GM23338 (cell line): ENCODE measurements around the gene GSN. TPM values are rescaled to one million over a fixed set of nuclear protein-coding genes. Genes with fewer than 3 reads are reported as not detected.

Experiments used
- ATAC-seq: fragments of 200-7000 bp; cut with Tn5 transposase; 3 replicates; pipeline ENCODE4 v1.9.1; 2020
- DNase-seq: peaks from one replicate; pipeline ENCODE4 v3.0.0-alpha.2; 2015; ENCODE audit warnings: low spot score
- H2AFZ ChIP-seq: fragments of 200-600 bp; sonication (generic); 2 replicates; pipeline ENCODE4 v1.8.0; 2016; ENCODE audit warnings: antibody characterized with exemption, mild to moderate bottlenecking, moderate library complexity
- H3F3A ChIP-seq: fragments of 200-600 bp; sonication (generic); replicated peaks from 2 replicates; pipeline ENCODE4 v1.8.0; 2017; ENCODE audit warnings: antibody characterized with exemption, mixed run types, low read depth
- H3K27ac ChIP-seq: fragments of 200-600 bp; sonication (generic); 2 replicates; pipeline ENCODE4 v1.6.1; 2016; ENCODE audit warnings: low read depth
- H3K27me3 ChIP-seq: fragments of 200-600 bp; sonication (generic); 2 replicates; pipeline ENCODE4 v1.8.0; 2016; ENCODE audit warnings: mild to moderate bottlenecking, mixed run types, moderate library complexity; ENCODE audit not compliant: insufficient read depth
- H3K36me3 ChIP-seq: fragments of 200-600 bp; sonication (generic); 2 replicates; pipeline ENCODE4 v1.8.0; 2016; ENCODE audit warnings: mild to moderate bottlenecking; ENCODE audit not compliant: insufficient read depth
- H3K4me1 ChIP-seq: fragments of 200-600 bp; sonication (generic); 2 replicates; pipeline ENCODE4 v1.8.0; 2016; ENCODE audit warnings: mild to moderate bottlenecking, moderate library complexity; ENCODE audit not compliant: insufficient read depth
- H3K4me2 ChIP-seq: fragments of 200-600 bp; sonication (generic); 2 replicates; pipeline ENCODE4 v1.7.1; 2017; ENCODE audit warnings: mixed run types
- H3K4me3 ChIP-seq: fragments of 200-600 bp; sonication (generic); 2 replicates; pipeline ENCODE4 v1.6.1; 2016; ENCODE audit warnings: mixed run types
- H3K79me2 ChIP-seq: fragments of 200-600 bp; sonication (generic); replicated peaks from 2 replicates; pipeline ENCODE4 v1.8.0; 2017; ENCODE audit warnings: mild to moderate bottlenecking; ENCODE audit not compliant: insufficient read depth
- H3K9me2 ChIP-seq: fragments of 200-600 bp; sonication (generic); 2 replicates; pipeline ENCODE4 v1.8.0; 2017; ENCODE audit not compliant: insufficient read depth
- H4K20me1 ChIP-seq: fragments of 200-600 bp; sonication (generic); replicated peaks from 2 replicates; pipeline ENCODE4 v1.8.0; 2017; ENCODE audit warnings: mild to moderate bottlenecking; ENCODE audit not compliant: insufficient read depth
- H3K27ac Mint-ChIP-seq: 2 replicates; pipeline ENCODE4 v1.8.0; 2020; ENCODE audit warnings: inconsistent platforms, mild to moderate bottlenecking, moderate library complexity, mixed read lengths
- H3K27me3 Mint-ChIP-seq: 3 replicates; pipeline ENCODE4 v1.8.0; 2022; ENCODE audit warnings: low read depth, mild to moderate bottlenecking, moderate library complexity, mixed read lengths, inconsistent platforms; ENCODE audit not compliant: insufficient read depth, poor library complexity
- H3K36me3 Mint-ChIP-seq: 3 replicates; pipeline ENCODE4 v1.8.0; 2021; ENCODE audit warnings: low read depth, mild to moderate bottlenecking, inconsistent platforms, moderate library complexity, mixed read lengths
- H3K4me1 Mint-ChIP-seq: 3 replicates; pipeline ENCODE4 v1.8.0; 2020; ENCODE audit warnings: mild to moderate bottlenecking, inconsistent platforms, mixed read lengths
- H3K4me3 Mint-ChIP-seq: 3 replicates; pipeline ENCODE4 v1.8.0; 2021; ENCODE audit warnings: moderate library complexity, mild to moderate bottlenecking, inconsistent platforms, mixed read lengths
- H3K9me3 Mint-ChIP-seq: 3 replicates; pipeline ENCODE4 v1.8.0; 2020; ENCODE audit warnings: moderate library complexity, mild to moderate bottlenecking, inconsistent platforms, mixed read lengths
- CREB1 ChIP-seq: fragments of 250-450 bp; sonication (Bioruptor Pico); IDR thresholded peaks from 2 replicates; pipeline ENCODE4 v1.5.0; 2020; ENCODE audit warnings: low read depth, mild to moderate bottlenecking, moderate library complexity
- EZH2 ChIP-seq: fragments of 200-600 bp; sonication (generic); IDR thresholded peaks from one replicate; pipeline ENCODE4 v1.8.0; 2017; ENCODE audit warnings: antibody characterized with exemption, mild to moderate bottlenecking, low read depth; ENCODE audit not compliant: unreplicated experiment
- EZH2phosphoT487 ChIP-seq: fragments of 200-600 bp; sonication (generic); IDR thresholded peaks from one replicate; pipeline ENCODE4 v1.8.1; 2018; ENCODE audit warnings: antibody characterized with exemption; ENCODE audit not compliant: unreplicated experiment
- NANOG ChIP-seq: IDR thresholded peaks from 2 replicates; pipeline ENCODE4 v1.6.1; 2016; ENCODE audit warnings: antibody characterized with exemption, borderline replicate concordance
- POLR2AphosphoS5 ChIP-seq: IDR thresholded peaks from 2 replicates; pipeline ENCODE4 v1.6.1; 2016; ENCODE audit warnings: antibody characterized with exemption, low read depth
- REST ChIP-seq: IDR thresholded peaks from one replicate; pipeline ENCODE4 v1.6.1; 2018; ENCODE audit warnings: antibody characterized with exemption; ENCODE audit not compliant: unreplicated experiment
- STAT1 ChIP-seq: IDR thresholded peaks from one replicate; pipeline ENCODE4 v1.6.1; 2016; ENCODE audit warnings: antibody characterized with exemption; ENCODE audit not compliant: unreplicated experiment
- polyA plus RNA-seq: library from polyadenylated mRNA; unstranded; fragments of >200 nt; fragmentation: Nextera tagmentation; extraction: Ambion mirVana; gene quantifications from 2 replicates; pipeline ENCODE4 v1.2.1, GENCODE V29; 2016
- total RNA-seq: library from RNA; depleted of rRNA; stranded (reverse); fragments of >200 nt; shearing (Covaris generic); gene quantifications from 2 replicates; pipeline ENCODE4 v1.2.3, GENCODE V29; 2014
- TF ChIP-seq, protein P1 (sequence below), 2 experiments: fragments of 200-600 bp in 1 of 2; sonication (generic) in 1 of 2; conservative IDR thresholded peaks; 2 replicates each; pipeline versions ENCODE4 v1.5.1 to v1.6.1; 2016 to 2017; ENCODE audit warnings: antibody characterized with exemption in 2 of 2, low read depth in 2 of 2, mild to moderate bottlenecking in 2 of 2, moderate library complexity in 1 of 2
- TF ChIP-seq, protein P2 (sequence below): fragments of 250-450 bp; sonication (Bioruptor Pico); IDR thresholded peaks from 2 replicates; pipeline ENCODE4 v1.5.0; 2020; ENCODE audit warnings: mild to moderate bottlenecking, moderate library complexity

Gene GSN
- total and polyA plus RNA-seq, 2 experiments from 2014 or later = 30.2 to 85.7 TPM

DNA sequence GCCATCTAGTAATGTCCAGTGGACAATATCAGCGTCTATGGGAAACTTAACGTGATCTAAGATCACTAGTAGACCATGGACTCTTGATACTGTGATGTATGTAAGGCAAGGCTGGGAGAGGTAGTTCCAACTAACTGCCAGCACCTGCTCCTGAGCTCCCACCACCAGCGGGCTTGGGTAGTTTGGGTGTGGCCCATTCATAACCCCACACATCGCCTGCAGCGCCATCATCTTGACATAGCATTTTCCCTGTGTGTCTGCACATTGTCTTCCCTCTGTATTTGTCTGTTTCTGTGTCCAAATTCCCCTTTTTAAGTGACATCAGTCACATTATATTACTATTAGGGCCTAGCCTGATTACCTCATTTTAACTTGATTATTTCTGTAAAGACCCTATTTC, 28.1 kb upstream of the GSN start:
- Mint-ChIP-seq H3K4me1 (peaks cover 9% of the 10 kb centered on the region), H3K4me3 (no peak overlapping the region), H3K36me3 (no peaks in the 10 kb centered on the region; the same call in 1 of the 3 replicates), H3K27me3 (peaks cover 8% of the 10 kb centered on the region), H3K9me3 (peaks cover 14% of the 10 kb centered on the region), H3K27ac (no peak overlapping the region)
- Histone ChIP-seq H4K20me1 (no peaks in the 10 kb centered on the region), H3K4me1 (no peaks in the 10 kb centered on the region), H3K27me3 (no peaks in the 10 kb centered on the region), H3K79me2 (no peaks in the 10 kb centered on the region), H2AFZ (no peak overlapping the region), H3F3A (no peaks in the 10 kb centered on the region), H3K4me2 (no peak overlapping the region), H3K36me3 (no peaks in the 10 kb centered on the region), H3K9me2 (peaks cover 14% of the 10 kb centered on the region; the same call in 1 of the 2 replicates), H3K4me3 (no peak overlapping the region), H3K27ac (no peak overlapping the region)
- ATAC-seq = no peak
- TF ChIP-seq, protein P1, sequence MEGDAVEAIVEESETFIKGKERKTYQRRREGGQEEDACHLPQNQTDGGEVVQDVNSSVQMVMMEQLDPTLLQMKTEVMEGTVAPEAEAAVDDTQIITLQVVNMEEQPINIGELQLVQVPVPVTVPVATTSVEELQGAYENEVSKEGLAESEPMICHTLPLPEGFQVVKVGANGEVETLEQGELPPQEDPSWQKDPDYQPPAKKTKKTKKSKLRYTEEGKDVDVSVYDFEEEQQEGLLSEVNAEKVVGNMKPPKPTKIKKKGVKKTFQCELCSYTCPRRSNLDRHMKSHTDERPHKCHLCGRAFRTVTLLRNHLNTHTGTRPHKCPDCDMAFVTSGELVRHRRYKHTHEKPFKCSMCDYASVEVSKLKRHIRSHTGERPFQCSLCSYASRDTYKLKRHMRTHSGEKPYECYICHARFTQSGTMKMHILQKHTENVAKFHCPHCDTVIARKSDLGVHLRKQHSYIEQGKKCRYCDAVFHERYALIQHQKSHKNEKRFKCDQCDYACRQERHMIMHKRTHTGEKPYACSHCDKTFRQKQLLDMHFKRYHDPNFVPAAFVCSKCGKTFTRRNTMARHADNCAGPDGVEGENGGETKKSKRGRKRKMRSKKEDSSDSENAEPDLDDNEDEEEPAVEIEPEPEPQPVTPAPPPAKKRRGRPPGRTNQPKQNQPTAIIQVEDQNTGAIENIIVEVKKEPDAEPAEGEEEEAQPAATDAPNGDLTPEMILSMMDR (conservative IDR thresholded peaks at IDR 0.05; ENCODE audit: low read depth in 2 of 2) = no peak
- TF ChIP-seq NANOG (no peak), EZH2 (no peak), STAT1 (no peak), EZH2phosphoT487 (no peak), CREB1 (CRISPR knock-in tag) (no peak)
- no peak for DNase-seq

DNA sequence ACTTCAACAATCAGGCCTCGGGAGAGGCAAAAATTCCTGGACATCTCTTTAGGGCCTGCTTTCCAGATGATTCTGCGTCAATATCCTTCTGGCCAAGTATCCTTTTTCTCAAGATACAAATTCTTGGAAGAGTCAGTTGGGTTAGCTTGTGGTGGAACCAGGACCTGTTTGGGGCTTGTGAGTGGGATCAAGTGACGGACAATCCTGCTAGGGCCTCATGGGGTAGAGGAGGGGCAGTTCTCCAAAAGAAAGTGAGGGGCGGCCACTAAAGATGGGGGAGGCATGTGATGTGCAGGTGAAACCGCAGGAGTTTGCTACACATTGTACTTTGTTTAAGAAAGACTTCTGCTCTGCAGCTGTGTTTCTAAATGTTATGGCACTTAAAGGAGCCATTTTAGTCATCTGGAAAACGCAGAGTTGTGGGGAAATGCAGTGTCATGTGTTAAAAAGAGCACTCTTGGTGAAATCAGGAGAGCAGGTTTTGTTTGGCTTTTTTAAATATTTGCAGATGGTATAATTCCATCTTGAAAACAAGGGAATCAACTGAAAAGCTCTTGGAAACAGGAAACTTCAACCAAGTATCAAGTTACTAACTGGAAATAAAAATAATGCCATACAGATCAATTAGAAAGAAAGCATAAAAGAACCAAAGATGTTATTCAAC, 27.4 kb upstream of the GSN start:
- peaks cover 5% of the 10 kb centered on the region for H3K27me3 Mint-ChIP-seq
- H3K27ac Mint-ChIP-seq = no peak overlapping the region
- no peak for ATAC-seq
- TF ChIP-seq REST = no peak
- TF ChIP-seq, protein P2, sequence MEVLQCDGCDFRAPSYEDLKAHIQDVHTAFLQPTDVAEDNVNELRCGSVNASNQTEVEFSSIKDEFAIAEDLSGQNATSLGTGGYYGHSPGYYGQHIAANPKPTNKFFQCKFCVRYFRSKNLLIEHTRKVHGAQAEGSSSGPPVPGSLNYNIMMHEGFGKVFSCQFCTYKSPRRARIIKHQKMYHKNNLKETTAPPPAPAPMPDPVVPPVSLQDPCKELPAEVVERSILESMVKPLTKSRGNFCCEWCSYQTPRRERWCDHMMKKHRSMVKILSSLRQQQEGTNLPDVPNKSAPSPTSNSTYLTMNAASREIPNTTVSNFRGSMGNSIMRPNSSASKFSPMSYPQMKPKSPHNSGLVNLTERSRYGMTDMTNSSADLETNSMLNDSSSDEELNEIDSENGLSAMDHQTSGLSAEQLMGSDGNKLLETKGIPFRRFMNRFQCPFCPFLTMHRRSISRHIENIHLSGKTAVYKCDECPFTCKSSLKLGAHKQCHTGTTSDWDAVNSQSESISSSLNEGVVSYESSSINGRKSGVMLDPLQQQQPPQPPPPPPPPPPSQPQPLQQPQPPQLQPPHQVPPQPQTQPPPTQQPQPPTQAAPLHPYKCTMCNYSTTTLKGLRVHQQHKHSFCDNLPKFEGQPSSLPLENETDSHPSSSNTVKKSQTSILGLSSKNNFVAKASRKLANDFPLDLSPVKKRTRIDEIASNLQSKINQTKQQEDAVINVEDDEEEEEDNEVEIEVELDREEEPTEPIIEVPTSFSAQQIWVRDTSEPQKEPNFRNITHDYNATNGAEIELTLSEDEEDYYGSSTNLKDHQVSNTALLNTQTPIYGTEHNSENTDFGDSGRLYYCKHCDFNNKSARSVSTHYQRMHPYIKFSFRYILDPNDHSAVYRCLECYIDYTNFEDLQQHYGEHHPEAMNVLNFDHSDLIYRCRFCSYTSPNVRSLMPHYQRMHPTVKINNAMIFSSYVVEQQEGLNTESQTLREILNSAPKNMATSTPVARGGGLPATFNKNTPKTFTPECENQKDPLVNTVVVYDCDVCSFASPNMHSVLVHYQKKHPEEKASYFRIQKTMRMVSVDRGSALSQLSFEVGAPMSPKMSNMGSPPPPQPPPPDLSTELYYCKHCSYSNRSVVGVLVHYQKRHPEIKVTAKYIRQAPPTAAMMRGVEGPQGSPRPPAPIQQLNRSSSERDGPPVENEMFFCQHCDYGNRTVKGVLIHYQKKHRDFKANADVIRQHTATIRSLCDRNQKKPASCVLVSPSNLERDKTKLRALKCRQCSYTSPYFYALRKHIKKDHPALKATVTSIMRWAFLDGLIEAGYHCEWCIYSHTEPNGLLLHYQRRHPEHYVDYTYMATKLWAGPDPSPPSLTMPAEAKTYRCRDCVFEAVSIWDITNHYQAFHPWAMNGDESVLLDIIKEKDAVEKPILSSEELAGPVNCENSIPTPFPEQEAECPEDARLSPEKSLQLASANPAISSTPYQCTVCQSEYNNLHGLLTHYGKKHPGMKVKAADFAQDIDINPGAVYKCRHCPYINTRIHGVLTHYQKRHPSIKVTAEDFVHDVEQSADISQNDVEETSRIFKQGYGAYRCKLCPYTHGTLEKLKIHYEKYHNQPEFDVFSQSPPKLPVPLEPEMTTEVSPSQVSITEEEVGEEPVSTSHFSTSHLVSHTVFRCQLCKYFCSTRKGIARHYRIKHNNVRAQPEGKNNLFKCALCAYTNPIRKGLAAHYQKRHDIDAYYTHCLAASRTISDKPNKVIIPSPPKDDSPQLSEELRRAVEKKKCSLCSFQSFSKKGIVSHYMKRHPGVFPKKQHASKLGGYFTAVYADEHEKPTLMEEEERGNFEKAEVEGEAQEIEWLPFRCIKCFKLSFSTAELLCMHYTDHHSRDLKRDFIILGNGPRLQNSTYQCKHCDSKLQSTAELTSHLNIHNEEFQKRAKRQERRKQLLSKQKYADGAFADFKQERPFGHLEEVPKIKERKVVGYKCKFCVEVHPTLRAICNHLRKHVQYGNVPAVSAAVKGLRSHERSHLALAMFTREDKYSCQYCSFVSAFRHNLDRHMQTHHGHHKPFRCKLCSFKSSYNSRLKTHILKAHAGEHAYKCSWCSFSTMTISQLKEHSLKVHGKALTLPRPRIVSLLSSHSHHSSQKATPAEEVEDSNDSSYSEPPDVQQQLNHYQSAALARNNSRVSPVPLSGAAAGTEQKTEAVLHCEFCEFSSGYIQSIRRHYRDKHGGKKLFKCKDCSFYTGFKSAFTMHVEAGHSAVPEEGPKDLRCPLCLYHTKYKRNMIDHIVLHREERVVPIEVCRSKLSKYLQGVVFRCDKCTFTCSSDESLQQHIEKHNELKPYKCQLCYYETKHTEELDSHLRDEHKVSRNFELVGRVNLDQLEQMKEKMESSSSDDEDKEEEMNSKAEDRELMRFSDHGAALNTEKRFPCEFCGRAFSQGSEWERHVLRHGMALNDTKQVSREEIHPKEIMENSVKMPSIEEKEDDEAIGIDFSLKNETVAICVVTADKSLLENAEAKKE (CRISPR knock-in tag) = no peak
- TF ChIP-seq POLR2AphosphoS5 = no peak
- TF ChIP-seq CREB1 (CRISPR knock-in tag) = no peak

More for the DNA sequence above, 27.4 kb upstream of the GSN start:
- Histone ChIP-seq H2AFZ (peak overlapping the region; percentile 78), H3K27me3 (no peaks in the 10 kb centered on the region), H3K36me3 (no peaks in the 10 kb centered on the region), H3K9me2 (peaks cover 16% of the 10 kb centered on the region; the same call in 1 of the 2 replicates), H3K4me2 (no peak overlapping the region), H3K4me1 (no peaks in the 10 kb centered on the region), H3K79me2 (no peaks in the 10 kb centered on the region), H4K20me1 (no peaks in the 10 kb centered on the region), H3K27ac (no peak overlapping the region), H3K4me3 (no peak overlapping the region), H3F3A (no peaks in the 10 kb centered on the region)
- Mint-ChIP-seq H3K4me1 (peaks cover 9% of the 10 kb centered on the region), H3K36me3 (no peaks in the 10 kb centered on the region; the same call in 1 of the 3 replicates), H3K4me3 (no peak overlapping the region), H3K9me3 (peaks cover 14% of the 10 kb centered on the region)
- no peak for DNase-seq
